Measurements from ENCODE around the gene NECTIN1.

DNA sequence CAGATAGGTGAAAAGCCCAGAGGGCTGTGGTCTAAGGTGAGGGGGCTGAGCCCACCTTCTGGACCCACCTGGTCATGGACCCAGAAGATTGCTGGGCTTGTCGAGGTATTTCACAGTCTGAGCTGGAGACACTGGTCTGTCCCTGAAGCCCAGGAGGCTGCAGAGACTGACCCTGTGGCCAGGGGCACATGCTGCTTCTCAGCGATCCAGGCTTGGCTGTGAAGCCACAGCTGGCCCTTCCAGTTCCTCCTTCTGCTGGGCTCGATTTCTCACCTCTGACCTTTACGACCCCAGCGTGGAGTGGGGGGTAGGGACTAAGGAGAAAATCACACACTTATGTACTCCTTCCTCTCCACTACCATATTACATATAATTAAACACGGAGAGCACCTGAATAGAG is 88.5 kb downstream of the NECTIN1 start:
- TF ChIP-seq, protein P1, sequence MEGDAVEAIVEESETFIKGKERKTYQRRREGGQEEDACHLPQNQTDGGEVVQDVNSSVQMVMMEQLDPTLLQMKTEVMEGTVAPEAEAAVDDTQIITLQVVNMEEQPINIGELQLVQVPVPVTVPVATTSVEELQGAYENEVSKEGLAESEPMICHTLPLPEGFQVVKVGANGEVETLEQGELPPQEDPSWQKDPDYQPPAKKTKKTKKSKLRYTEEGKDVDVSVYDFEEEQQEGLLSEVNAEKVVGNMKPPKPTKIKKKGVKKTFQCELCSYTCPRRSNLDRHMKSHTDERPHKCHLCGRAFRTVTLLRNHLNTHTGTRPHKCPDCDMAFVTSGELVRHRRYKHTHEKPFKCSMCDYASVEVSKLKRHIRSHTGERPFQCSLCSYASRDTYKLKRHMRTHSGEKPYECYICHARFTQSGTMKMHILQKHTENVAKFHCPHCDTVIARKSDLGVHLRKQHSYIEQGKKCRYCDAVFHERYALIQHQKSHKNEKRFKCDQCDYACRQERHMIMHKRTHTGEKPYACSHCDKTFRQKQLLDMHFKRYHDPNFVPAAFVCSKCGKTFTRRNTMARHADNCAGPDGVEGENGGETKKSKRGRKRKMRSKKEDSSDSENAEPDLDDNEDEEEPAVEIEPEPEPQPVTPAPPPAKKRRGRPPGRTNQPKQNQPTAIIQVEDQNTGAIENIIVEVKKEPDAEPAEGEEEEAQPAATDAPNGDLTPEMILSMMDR (conservative IDR thresholded peaks at IDR 0.05; ENCODE audit: low read length), result no peak
- TF ChIP-seq EZH2phosphoT487 (IDR thresholded peaks at IDR 0.05; ENCODE audit: borderline replicate concordance, low read depth, low read length), result no peak

Measured in OCI-LY7 (cell line).